Neural cell (in vitro differentiated cells): ENCODE results near the gene MROH2A. TPM values are rescaled to one million over a fixed set of nuclear protein-coding genes. Genes with fewer than 3 reads are reported as not detected.

Source experiments
- H2AFZ ChIP-seq: fragments of 200-600, 300-800 bp; sonication (generic), shearing (Covaris generic); 2 replicates; pipeline ENCODE4 v1.6.0; 2014; ENCODE audit warnings: low read depth, mild to moderate bottlenecking, antibody characterized with exemption, low read length, moderate library complexity
- H3F3A ChIP-seq: fragments of 200-600 bp; shearing (Covaris generic); 2 replicates; pipeline ENCODE4 v1.6.1; 2016; ENCODE audit warnings: mild to moderate bottlenecking, moderate library complexity, mixed read lengths, antibody characterized with exemption, low read length; ENCODE audit not compliant: insufficient read depth, poor library complexity, severe bottlenecking
- H3K27ac ChIP-seq: fragments of 200-600, 300-800 bp; sonication (generic), shearing (Covaris generic); 2 replicates; pipeline ENCODE4 v1.5.1; 2014; ENCODE audit warnings: mild to moderate bottlenecking, low read length, moderate library complexity
- H3K27me3 ChIP-seq: fragments of 300-800, 200-600 bp; sonication (generic), shearing (Covaris generic); 2 replicates; pipeline ENCODE4 v1.6.0; 2014; ENCODE audit warnings: mild to moderate bottlenecking, low read depth, low read length, moderate library complexity; ENCODE audit not compliant: insufficient read depth
- H3K36me3 ChIP-seq: fragments of 300-800, 200-600 bp; sonication (generic), shearing (Covaris generic); 2 replicates; pipeline ENCODE4 v1.5.1; 2014; ENCODE audit warnings: mild to moderate bottlenecking, antibody characterized with exemption, low read length, moderate library complexity; ENCODE audit not compliant: insufficient read depth
- H3K4me2 ChIP-seq: fragments of 300-800, 200-600 bp; sonication (generic), shearing (Covaris generic); 2 replicates; pipeline ENCODE4 v1.6.0; 2014; ENCODE audit warnings: mild to moderate bottlenecking, low read length
- H3K4me3 ChIP-seq: fragments of 300-800, 200-600 bp; sonication (generic), shearing (Covaris generic); 2 replicates; pipeline ENCODE4 v1.5.1; 2014; ENCODE audit warnings: mild to moderate bottlenecking, low read length, moderate library complexity
- H3K79me2 ChIP-seq: fragments of 200-600 bp; shearing (Covaris generic); replicated peaks from 2 replicates; pipeline ENCODE4 v1.6.0; 2014; ENCODE audit warnings: mild to moderate bottlenecking, low read length, moderate library complexity; ENCODE audit not compliant: insufficient read depth
- H3K9ac ChIP-seq: fragments of 300-800, 200-600 bp; sonication (generic), shearing (Covaris generic); 2 replicates; pipeline ENCODE4 v1.6.1; 2016; ENCODE audit warnings: mild to moderate bottlenecking, low read length, mixed read lengths
- H3K9me2 ChIP-seq: fragments of 200-600 bp; shearing (Covaris generic); 2 replicates; pipeline ENCODE4 v1.6.1; 2016; ENCODE audit warnings: mild to moderate bottlenecking, low read length, mixed read lengths; ENCODE audit not compliant: insufficient read depth
- H3K9me3 ChIP-seq: fragments of 200-600, 300-800 bp; sonication (generic), shearing (Covaris generic); 2 replicates; pipeline ENCODE4 v1.6.1; 2016; ENCODE audit warnings: mild to moderate bottlenecking, mixed run types, low read length, moderate library complexity, mixed read lengths
- H4K20me1 ChIP-seq: fragments of 200-600 bp; shearing (Covaris generic); 2 replicates; pipeline ENCODE4 v1.6.1; 2016; ENCODE audit warnings: mild to moderate bottlenecking, mixed run types; ENCODE audit not compliant: insufficient read depth
- EP300 ChIP-seq: fragments of 450-650 bp; conservative IDR thresholded peaks from 2 replicates; pipeline ENCODE4 v1.6.1; 2014; ENCODE audit warnings: antibody characterized with exemption, mild to moderate bottlenecking, moderate library complexity; ENCODE audit not compliant: poor library complexity, severe bottlenecking
- EZH2 ChIP-seq: fragments of 200-600, 300-800 bp; shearing (Covaris generic), sonication (generic); IDR thresholded peaks from 2 replicates; pipeline ENCODE4 v1.6.1; 2014; ENCODE audit warnings: antibody characterized with exemption, low read length, borderline replicate concordance, mild to moderate bottlenecking; ENCODE audit not compliant: insufficient read depth, poor library complexity, severe bottlenecking
- MXI1 ChIP-seq: fragments of 450-650 bp; conservative IDR thresholded peaks from 2 replicates; pipeline ENCODE4 v1.6.1; 2014; ENCODE audit warnings: antibody characterized with exemption, mild to moderate bottlenecking; ENCODE audit not compliant: poor library complexity, severe bottlenecking
- POLR2AphosphoS5 ChIP-seq: IDR thresholded peaks from 2 replicates; pipeline ENCODE4 v1.6.1; 2012
- RAD21 ChIP-seq: fragments of 450-650 bp; conservative IDR thresholded peaks from 2 replicates; pipeline ENCODE4 v1.6.1; 2014; ENCODE audit warnings: antibody characterized with exemption, mild to moderate bottlenecking, moderate library complexity
- REST ChIP-seq: IDR thresholded peaks from 2 replicates; pipeline ENCODE4 v1.6.1; 2012; ENCODE audit warnings: borderline replicate concordance
- SMC3 ChIP-seq: fragments of 450-650 bp; conservative IDR thresholded peaks from 2 replicates; pipeline ENCODE4 v1.6.1; 2014; ENCODE audit warnings: antibody characterized with exemption, mild to moderate bottlenecking, moderate library complexity; ENCODE audit not compliant: poor library complexity
- TAF1 ChIP-seq: IDR thresholded peaks from 2 replicates; pipeline ENCODE4 v1.6.1; 2012; ENCODE audit warnings: low read depth
- polyA minus RNA-seq: library from RNA; depleted of rRNA, polyadenylated mRNA; stranded (reverse); fragments of >200 nt; gene quantifications from 2 replicates; pipeline ENCODE4 v1.2.3, GENCODE V29; 2014
- polyA plus RNA-seq: library from polyadenylated mRNA; depleted of rRNA; stranded (reverse); fragments of >200 nt; gene quantifications from 2 replicates; pipeline ENCODE4 v1.2.3, GENCODE V29; 2014
- TF ChIP-seq, protein P1 (sequence below): fragments of 450-650 bp; IDR thresholded peaks from 2 replicates; pipeline ENCODE4 v1.5.1; 2014; ENCODE audit warnings: antibody characterized with exemption, mild to moderate bottlenecking, moderate library complexity; ENCODE audit not compliant: poor library complexity, severe bottlenecking

Gene MROH2A, protein sequence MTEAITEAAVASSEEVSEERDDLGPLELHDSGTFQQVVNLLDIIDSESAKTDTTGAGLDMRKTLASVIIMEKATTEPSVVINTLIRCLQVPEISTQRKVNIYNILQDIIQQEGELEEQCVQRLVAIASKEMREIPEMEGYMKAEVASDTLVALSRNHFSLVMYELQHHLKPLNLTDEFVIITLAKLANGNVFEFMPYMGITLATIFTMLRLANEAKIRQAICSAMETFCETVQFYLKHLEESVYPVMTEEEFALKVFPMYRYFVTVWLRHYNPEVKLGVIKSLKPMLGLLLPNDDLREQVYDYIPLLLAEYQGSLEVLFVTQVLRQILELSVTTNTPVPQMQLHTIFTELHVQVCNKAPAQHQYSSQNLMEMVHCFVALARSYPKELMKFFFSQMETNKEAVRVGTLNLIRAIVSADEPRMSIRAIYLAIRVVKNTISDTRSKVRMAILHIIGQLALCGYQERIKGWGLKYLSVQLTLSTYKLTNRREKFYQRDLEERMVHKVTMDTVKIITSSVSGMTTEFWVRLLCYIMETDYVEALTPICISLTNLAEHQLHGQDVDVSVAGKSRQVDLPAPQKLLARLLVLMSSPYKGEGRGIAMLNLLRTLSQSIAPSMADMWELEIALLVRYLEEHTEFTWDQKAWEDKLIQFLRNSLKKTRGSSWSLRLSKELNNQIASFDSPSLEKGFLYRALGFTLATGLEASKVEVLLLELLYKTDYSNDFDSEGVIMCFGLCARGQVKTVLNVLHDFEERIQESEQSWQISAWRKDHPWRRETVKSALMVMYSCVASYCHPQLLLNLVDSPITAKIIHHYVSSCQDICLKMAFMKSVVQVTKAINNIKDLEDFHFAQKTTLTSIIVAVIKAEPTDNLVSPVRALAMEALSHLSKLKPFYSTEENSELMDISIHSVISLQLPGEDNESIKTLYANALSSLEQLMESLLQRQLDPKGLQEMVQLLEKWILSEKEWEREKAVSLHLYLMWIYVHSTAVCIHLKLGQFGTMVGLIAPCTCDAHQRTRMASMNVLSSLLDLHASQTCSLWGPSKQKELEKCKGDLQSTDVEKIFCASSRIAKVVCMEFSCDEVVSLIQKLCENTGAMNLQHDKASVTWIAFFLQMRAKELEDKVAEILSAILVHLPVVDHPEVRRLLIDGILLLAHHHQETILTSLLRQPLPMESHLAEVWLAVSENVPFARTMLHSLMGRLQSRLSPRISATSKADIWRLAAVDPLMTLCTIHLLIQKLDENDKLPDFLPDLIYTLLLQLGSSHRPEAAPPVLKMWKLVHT (N-terminal part only)
- polyA plus RNA-seq (not detected in 2 replicates), polyA minus RNA-seq (not detected in 2 replicates)

GRCh38 chr2:233778030-233778429 lies at the start of gene MROH2A:
MROH2A (plus strand) TSS chr2:233778330; CDS start chr2:233779359, 1,029 bp downstream.
- Histone ChIP-seq H3K4me3 (no peak within 1 kb of the TSS), H3K9me3 (peaks cover 3% of the 10 kb centered on the region), H3K27ac (no peak within 1 kb of the TSS)

GRCh38 chr2:233728723-233729301 lies 49.3 kb upstream of the MROH2A start, which contains the start of gene UGT1A3:
UGT1A3 (plus strand) TSS chr2:233729042; CDS start chr2:233729127, 85 bp downstream.
- Histone ChIP-seq H3K79me2 (no peaks in the 10 kb centered on the region), H3K27me3 (no peaks in the 10 kb centered on the region), H3F3A (no peaks in the 10 kb centered on the region), H3K4me3 (no peak within 1 kb of the TSS), H3K9me3 (no peaks in the 10 kb centered on the region), H4K20me1 (no peaks in the 10 kb centered on the region), H3K9ac (no peak within 1 kb of the TSS), H3K4me2 (no peak within 1 kb of the TSS), H3K36me3 (no peaks in the 10 kb centered on the region), H3K27ac (no peak within 1 kb of the TSS), H3K9me2 (no peaks in the 10 kb centered on the region), H2AFZ (no peak within 1 kb of the TSS)
- TF ChIP-seq POLR2AphosphoS5: no peak
- no peak for TF ChIP-seq SMC3
- TF ChIP-seq, protein P1, sequence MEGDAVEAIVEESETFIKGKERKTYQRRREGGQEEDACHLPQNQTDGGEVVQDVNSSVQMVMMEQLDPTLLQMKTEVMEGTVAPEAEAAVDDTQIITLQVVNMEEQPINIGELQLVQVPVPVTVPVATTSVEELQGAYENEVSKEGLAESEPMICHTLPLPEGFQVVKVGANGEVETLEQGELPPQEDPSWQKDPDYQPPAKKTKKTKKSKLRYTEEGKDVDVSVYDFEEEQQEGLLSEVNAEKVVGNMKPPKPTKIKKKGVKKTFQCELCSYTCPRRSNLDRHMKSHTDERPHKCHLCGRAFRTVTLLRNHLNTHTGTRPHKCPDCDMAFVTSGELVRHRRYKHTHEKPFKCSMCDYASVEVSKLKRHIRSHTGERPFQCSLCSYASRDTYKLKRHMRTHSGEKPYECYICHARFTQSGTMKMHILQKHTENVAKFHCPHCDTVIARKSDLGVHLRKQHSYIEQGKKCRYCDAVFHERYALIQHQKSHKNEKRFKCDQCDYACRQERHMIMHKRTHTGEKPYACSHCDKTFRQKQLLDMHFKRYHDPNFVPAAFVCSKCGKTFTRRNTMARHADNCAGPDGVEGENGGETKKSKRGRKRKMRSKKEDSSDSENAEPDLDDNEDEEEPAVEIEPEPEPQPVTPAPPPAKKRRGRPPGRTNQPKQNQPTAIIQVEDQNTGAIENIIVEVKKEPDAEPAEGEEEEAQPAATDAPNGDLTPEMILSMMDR: no peak
- no peak for TF ChIP-seq RAD21
- no peak for TF ChIP-seq EZH2
- TF ChIP-seq MXI1: no peak
- TF ChIP-seq TAF1: no peak
- TF ChIP-seq EP300: no peak

More at GRCh38 chr2:233778030-233778429, at the start of gene MROH2A:
- Histone ChIP-seq H3K36me3 (no peaks in the 10 kb centered on the region), H3K4me2 (no peak within 1 kb of the TSS), H3K9me2 (no peaks in the 10 kb centered on the region), H3K9ac (no peak within 1 kb of the TSS), H3K79me2 (no peaks in the 10 kb centered on the region), H2AFZ (no peak within 1 kb of the TSS), H3K27me3 (no peaks in the 10 kb centered on the region), H4K20me1 (no peaks in the 10 kb centered on the region), H3F3A (no peaks in the 10 kb centered on the region)
- TF ChIP-seq RAD21 (no peak), REST (no peak), TAF1 (no peak), EP300 (no peak)
